Esophagus muscularis mucosa (tissue), 4 donors: ENCODE data around the gene PNPLA1. TPM values are rescaled to one million over a fixed set of nuclear protein-coding genes. Genes with fewer than 3 reads are reported as not detected.

Experiments used
- DNase-seq: peaks from one replicate; pipeline ENCODE4 v3.0.0-alpha.2; 2017; ENCODE audit errors: extremely low spot score
- H3K27ac ChIP-seq, 4 donors: fragments of 200-600 bp; sonication (generic); replicated peaks in 1 of 4; 1 replicate in 3 of 4; 2 replicates in 1 of 4; pipeline ENCODE4 v1.5.1; 2016 to 2019; ENCODE audit warnings: mild to moderate bottlenecking in 1 of 4
- H3K27me3 ChIP-seq, 4 donors: fragments of 200-600 bp; sonication (generic); one replicate each; pipeline versions ENCODE4 v1.5.1 to v1.6.0; 2016 to 2019
- H3K36me3 ChIP-seq, 4 donors: fragments of 200-600 bp; sonication (generic); one replicate each; pipeline ENCODE4 v1.5.1; 2016 to 2019
- H3K4me1 ChIP-seq, 4 donors: fragments of 200-600 bp; sonication (generic); one replicate each; pipeline ENCODE4 v1.5.1; 2016 to 2019
- H3K4me3 ChIP-seq, 4 donors: fragments of 200-600 bp; sonication (generic); 1 replicate in 2 of 4; 2 replicates in 2 of 4; pipeline ENCODE4 v1.5.1; 2016 to 2019; ENCODE audit warnings: mild to moderate bottlenecking in 4 of 4, moderate library complexity in 1 of 4
- H3K9me3 ChIP-seq, 4 donors: fragments of 200-600 bp; sonication (generic); 1 replicate in 3 of 4; 2 replicates in 1 of 4; pipeline ENCODE4 v1.5.1; 2016 to 2019
- EP300 ChIP-seq: sonication (generic); formaldehyde crosslinking; IDR thresholded peaks from one replicate; pipeline ENCODE4 v1.6.1; 2017; ENCODE audit warnings: antibody characterized with exemption
- POLR2A ChIP-seq: fragments of 450-650 bp; IDR thresholded peaks from one replicate; pipeline ENCODE4 v1.6.1; 2017; ENCODE audit warnings: antibody characterized with exemption, moderate library complexity, mild to moderate bottlenecking, low read depth
- POLR2AphosphoS5 ChIP-seq, 2 donors: sonication (generic); formaldehyde crosslinking; IDR thresholded peaks; one replicate each; pipeline ENCODE4 v1.6.1; 2017; ENCODE audit warnings: antibody characterized with exemption in 2 of 2
- WGBS: methylation state at CpG from one replicate; pipeline ENCODE4 v1.1.5; 2018; 5-methylcytosine and 5-hydroxymethylcytosine counted together
- intact Hi-C: fragments of 100-400 bp; cut with DNase I; formaldehyde crosslinking; loops from one replicate; pipeline ENCODE4 v1.15.1; 2023
- total RNA-seq, 4 donors: library from RNA; depleted of rRNA; stranded (reverse); fragments of >200 nt; gene quantifications; one replicate each; pipeline versions ENCODE4 v1.1.0 to v1.2.1, GENCODE V29; 2016
- TF ChIP-seq, protein P1 (sequence below), 3 experiments: fragments of 200-600 bp in 2 of 3; fragments of 450-650 bp in 1 of 3; sonication (generic) in 2 of 3; IDR thresholded peaks; one replicate each; pipeline ENCODE4 v1.5.1; 2017 to 2019; ENCODE audit warnings: antibody characterized with exemption in 3 of 3, mild to moderate bottlenecking in 2 of 3, moderate library complexity in 1 of 3

PNPLA1 gene
- total RNA-seq, 4 donors from 2014 or later, result 0.33 TPM; not detected in 3

DNA sequence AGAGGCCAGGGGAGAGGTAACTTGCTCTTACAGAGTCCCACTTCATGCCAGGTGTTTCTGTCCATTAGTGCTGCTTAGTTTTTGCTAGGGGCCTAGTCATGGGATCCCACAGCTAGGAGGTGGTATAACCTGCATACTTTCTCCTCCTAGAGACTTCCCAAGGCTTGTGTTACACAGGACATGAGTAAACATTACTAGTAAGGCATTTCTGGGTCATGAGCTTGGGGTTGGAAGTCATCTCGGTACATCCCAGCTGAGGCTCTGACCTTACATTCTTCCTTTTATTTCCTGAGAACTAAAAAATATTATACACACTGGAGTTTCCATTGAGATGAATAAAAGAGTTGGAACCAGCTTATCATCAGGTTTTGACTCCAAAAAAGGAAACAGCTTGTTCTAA lies 20.9 kb upstream of the PNPLA1 start:
- intact Hi-C loops, result no loop called here
- no peak for DNase-seq

DNA sequence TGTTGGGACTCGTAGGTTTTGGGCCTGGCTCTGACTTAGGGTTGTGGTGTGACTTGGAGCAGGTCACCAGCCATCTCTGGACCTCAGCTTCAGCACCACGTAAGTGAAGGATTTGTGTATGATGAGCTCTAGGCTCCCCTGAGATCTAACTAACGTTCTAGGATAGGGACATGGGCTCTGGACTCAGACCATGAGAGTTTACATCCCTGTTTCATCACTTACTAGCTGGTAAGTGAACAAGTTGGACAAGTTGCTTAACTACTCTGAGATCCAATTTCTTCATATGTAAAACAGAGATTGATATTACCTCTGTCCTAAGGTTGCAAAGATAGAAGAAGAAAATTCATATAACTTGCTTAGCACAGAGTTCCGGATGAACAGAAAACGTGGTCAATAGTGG lies 20.3 kb upstream of the PNPLA1 start:
- Histone ChIP-seq H3K27me3 (no peaks in the 10 kb centered on the region), H3K36me3 (no peaks in the 10 kb centered on the region), H3K9me3 (no peaks in the 10 kb centered on the region), H3K27ac (peak overlapping the region in 1 of 4 donors; percentile 57), H3K4me3 (no peak overlapping the region), H3K4me1 (peaks cover 0 to 18% (median 5%) of the 10 kb centered on the region in 4 donors)
- intact Hi-C loops, result no loop called here
- TF ChIP-seq, protein P1, sequence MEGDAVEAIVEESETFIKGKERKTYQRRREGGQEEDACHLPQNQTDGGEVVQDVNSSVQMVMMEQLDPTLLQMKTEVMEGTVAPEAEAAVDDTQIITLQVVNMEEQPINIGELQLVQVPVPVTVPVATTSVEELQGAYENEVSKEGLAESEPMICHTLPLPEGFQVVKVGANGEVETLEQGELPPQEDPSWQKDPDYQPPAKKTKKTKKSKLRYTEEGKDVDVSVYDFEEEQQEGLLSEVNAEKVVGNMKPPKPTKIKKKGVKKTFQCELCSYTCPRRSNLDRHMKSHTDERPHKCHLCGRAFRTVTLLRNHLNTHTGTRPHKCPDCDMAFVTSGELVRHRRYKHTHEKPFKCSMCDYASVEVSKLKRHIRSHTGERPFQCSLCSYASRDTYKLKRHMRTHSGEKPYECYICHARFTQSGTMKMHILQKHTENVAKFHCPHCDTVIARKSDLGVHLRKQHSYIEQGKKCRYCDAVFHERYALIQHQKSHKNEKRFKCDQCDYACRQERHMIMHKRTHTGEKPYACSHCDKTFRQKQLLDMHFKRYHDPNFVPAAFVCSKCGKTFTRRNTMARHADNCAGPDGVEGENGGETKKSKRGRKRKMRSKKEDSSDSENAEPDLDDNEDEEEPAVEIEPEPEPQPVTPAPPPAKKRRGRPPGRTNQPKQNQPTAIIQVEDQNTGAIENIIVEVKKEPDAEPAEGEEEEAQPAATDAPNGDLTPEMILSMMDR (IDR thresholded peaks at IDR 0.05), result no peak
- TF ChIP-seq EP300 (no peak), POLR2A (no peak), POLR2AphosphoS5 (IDR thresholded peaks at IDR 0.05) (no peak)
- 80% methylated on average over 5 of the region's 5 CpGs for WGBS
- no peak for DNase-seq

More for the DNA sequence above, 20.9 kb upstream of the PNPLA1 start:
- Histone ChIP-seq H3K4me3 (no peak overlapping the region), H3K27me3 (no peaks in the 10 kb centered on the region), H3K27ac (peak overlapping the region in 1 of 4 donors; percentile 57), H3K4me1 (peaks cover 0 to 18% (median 5%) of the 10 kb centered on the region in 4 donors), H3K9me3 (no peaks in the 10 kb centered on the region), H3K36me3 (no peaks in the 10 kb centered on the region)
- no peak for TF ChIP-seq EP300
- TF ChIP-seq, protein P1 (IDR thresholded peaks at IDR 0.05), result no peak
- no peak for TF ChIP-seq POLR2A
- no peak for TF ChIP-seq POLR2AphosphoS5 (IDR thresholded peaks at IDR 0.05)
- WGBS, result 47% methylated on average over 1 of the region's 1 CpG

DNA sequence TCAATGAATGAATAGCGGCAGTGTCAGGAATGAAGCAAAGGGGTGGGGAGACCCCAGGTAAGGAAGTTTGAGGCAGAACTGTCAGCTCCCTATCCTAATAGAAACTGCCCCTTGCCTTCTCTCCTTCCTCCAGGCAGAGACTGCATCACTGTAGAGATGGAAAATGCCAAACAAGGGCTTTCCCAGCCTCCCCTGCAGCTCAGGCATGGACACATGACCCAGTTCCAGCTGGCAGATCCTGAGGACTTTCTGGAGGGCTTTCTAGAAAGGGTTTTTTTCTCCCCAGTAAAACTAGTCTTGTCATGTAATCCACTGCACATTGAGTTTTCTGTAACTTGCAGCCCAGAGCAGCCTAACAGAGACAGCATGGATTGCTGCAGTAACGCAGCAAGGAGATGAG lies 17.9 kb upstream of the PNPLA1 start:
- DNase-seq, result no peak
- Histone ChIP-seq H3K27ac (no peak overlapping the region), H3K27me3 (no peaks in the 10 kb centered on the region), H3K36me3 (no peaks in the 10 kb centered on the region), H3K4me1 (peaks cover 0 to 18% (median 5%) of the 10 kb centered on the region in 4 donors), H3K9me3 (peaks cover 0 to 3% (median 2%) of the 10 kb centered on the region in 4 donors), H3K4me3 (no peak overlapping the region)
- TF ChIP-seq EP300, result no peak
- TF ChIP-seq POLR2AphosphoS5 (IDR thresholded peaks at IDR 0.05), result no peak
- no peak for TF ChIP-seq POLR2A
- intact Hi-C loops, result no loop called here
- WGBS, result 95% methylated on average over 2 of the region's 2 CpGs

DNA sequence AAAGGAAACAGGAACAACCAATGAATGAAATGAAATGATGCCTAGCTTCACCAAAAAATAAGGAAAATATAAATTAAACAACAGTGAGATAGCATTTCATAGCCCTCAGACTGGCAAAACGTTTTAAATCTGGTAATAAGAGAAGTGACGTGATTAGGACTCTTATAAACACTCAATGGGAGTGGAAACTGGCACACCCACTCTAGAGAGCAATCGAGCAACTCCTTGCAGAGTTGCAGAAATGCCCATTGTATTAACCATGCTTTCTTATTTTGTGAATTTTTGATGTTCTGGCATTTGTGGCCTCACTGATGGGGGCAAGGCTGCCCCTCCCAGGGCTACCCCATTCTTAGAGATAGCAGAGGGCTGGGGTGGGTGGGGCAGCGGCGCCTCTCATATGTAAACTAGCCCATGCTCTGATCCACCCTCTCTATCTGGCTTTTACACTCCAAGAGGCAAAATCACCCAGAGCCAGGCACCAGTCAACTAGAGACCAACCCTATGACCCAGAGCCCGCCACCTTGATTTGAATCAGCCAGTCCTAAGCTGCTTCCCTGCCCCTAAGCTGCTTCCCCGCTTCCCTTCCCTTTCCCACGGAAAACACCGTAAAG lies 6.4 kb upstream of the PNPLA1 start:
- no peak overlapping the region for H3K4me3 ChIP-seq
- no peak for DNase-seq
- TF ChIP-seq POLR2A (no peak), POLR2AphosphoS5 (IDR thresholded peaks at IDR 0.05) (no peak), EP300 (no peak)
- TF ChIP-seq, protein P1 (IDR thresholded peaks at IDR 0.05), result no peak
- H3K4me1 ChIP-seq, result peaks cover 0 to 4% (median 1%) of the 10 kb centered on the region in 4 donors
- peaks cover 0 to 12% (median 9%) of the 10 kb centered on the region in 4 donors for H3K9me3 ChIP-seq
- no peak overlapping the region for H3K27ac ChIP-seq
- H3K27me3 ChIP-seq, result peaks cover 0 to 10% (median 0%) of the 10 kb centered on the region in 4 donors
- intact Hi-C loops, result no loop called here
- no peaks in the 10 kb centered on the region for H3K36me3 ChIP-seq
- 81% methylated on average over 8 of the region's 9 CpGs for WGBS

DNA sequence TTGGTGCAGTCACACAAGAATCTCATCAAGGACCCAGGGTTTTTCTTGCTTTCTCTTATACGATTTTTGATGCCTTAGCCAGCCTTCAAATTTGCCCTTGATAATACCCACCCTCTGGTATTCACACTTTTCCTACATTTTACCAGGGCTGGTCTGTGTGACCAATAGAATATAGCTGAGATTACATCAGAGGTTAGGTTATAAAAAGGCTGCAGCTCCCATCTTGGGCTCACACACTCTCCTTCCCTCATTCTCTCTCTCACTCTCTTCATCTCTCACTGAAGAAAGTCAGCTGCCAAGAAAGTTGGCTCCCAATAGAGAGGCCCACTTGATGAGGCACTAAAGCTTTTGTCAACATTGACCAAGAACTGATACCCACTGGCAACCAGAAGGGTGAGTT lies 4.1 kb upstream of the PNPLA1 start:
- H3K27ac ChIP-seq, result no peak overlapping the region
- H3K27me3 ChIP-seq, result peaks cover 0 to 18% (median 0%) of the 10 kb centered on the region in 4 donors
- DNase-seq, result no peak
- TF ChIP-seq POLR2AphosphoS5 (IDR thresholded peaks at IDR 0.05), result no peak
- TF ChIP-seq EP300, result no peak
- TF ChIP-seq, protein P1 (IDR thresholded peaks at IDR 0.05), result no peak
- TF ChIP-seq POLR2A, result no peak
- H3K9me3 ChIP-seq, result peaks cover 0 to 12% (median 9%) of the 10 kb centered on the region in 4 donors
- intact Hi-C loops, result no loop called here
- H3K4me1 ChIP-seq, result peaks cover 0 to 8% (median 3%) of the 10 kb centered on the region in 4 donors
- WGBS, result 87% methylated on average over 1 of the region's 1 CpG
- H3K4me3 ChIP-seq, result no peak overlapping the region
- no peaks in the 10 kb centered on the region for H3K36me3 ChIP-seq
